ENCODE results near the gene ACAD10.

- TF ChIP-seq POLR2A (IDR thresholded peaks at IDR 0.05), result no peak
- TF ChIP-seq CTCF (IDR thresholded peaks at IDR 0.05), result no peak
Measured at GRCh38 chr12:111769599-111769998, 83.7 kb downstream of the ACAD10 start.

Measured in adrenal gland (tissue), 5 donors.